H9 (cell line): Measurements from ENCODE around the gene ASTN2. TPM values are rescaled to one million over a fixed set of nuclear protein-coding genes. Genes with fewer than 3 reads are reported as not detected.

Experiments used
- DNase-seq: peaks from one replicate; pipeline ENCODE4 v3.0.0-alpha.2; 2017
- H2AFZ ChIP-seq: one replicate; pipeline ENCODE4 v1.6.1; 2013; ENCODE audit warnings: mild to moderate bottlenecking, low read length, control low read depth, moderate library complexity
- H2AK5ac ChIP-seq: 2 replicates; pipeline ENCODE4 v1.6.1; 2013; ENCODE audit warnings: low read length, control low read depth, mixed read lengths; ENCODE audit not compliant: insufficient read length
- H2BK120ac ChIP-seq: one replicate; pipeline ENCODE4 v1.6.1; 2013; ENCODE audit warnings: low read depth, mild to moderate bottlenecking, low read length, control low read depth, inconsistent platforms; ENCODE audit not compliant: poor library complexity, severe bottlenecking
- H2BK12ac ChIP-seq: 2 replicates; pipeline ENCODE4 v1.6.1; 2013; ENCODE audit warnings: low read length, control low read depth, mixed read lengths, low read depth; ENCODE audit not compliant: insufficient read length
- H2BK15ac ChIP-seq: 2 replicates; pipeline ENCODE4 v1.6.1; 2013; ENCODE audit warnings: low read depth, low read length, control low read depth
- H2BK20ac ChIP-seq: one replicate; pipeline ENCODE4 v1.6.1; 2013; ENCODE audit warnings: low read depth, mild to moderate bottlenecking, low read length, control low read depth, inconsistent platforms; ENCODE audit not compliant: poor library complexity, severe bottlenecking
- H2BK5ac ChIP-seq: 2 replicates; pipeline ENCODE4 v1.6.1; 2013; ENCODE audit warnings: low read length, control low read depth, mixed read lengths; ENCODE audit not compliant: insufficient read length
- H3K14ac ChIP-seq: 2 replicates; pipeline ENCODE4 v1.6.1; 2013; ENCODE audit warnings: low read length, control low read depth; ENCODE audit not compliant: insufficient read depth
- H3K18ac ChIP-seq: 2 replicates; pipeline ENCODE4 v1.6.1; 2013; ENCODE audit warnings: low read depth, mild to moderate bottlenecking, mixed read lengths, low read length, control low read depth; ENCODE audit not compliant: insufficient read length
- H3K23ac ChIP-seq: 2 replicates; pipeline ENCODE4 v1.6.1; 2013; ENCODE audit warnings: low read length, control low read depth, mixed read lengths, low read depth; ENCODE audit not compliant: insufficient read length
- H3K23me2 ChIP-seq: 2 replicates; pipeline ENCODE4 v1.6.1; 2013; ENCODE audit warnings: low read depth, mild to moderate bottlenecking, mixed read lengths, low read length, control low read depth; ENCODE audit not compliant: insufficient read length, poor library complexity, severe bottlenecking
- H3K27ac ChIP-seq: 2 replicates; pipeline ENCODE4 v1.5.1; 2013; ENCODE audit warnings: low read length, control low read depth, mixed read lengths, low read depth; ENCODE audit not compliant: insufficient read length
- H3K27me3 ChIP-seq: 2 replicates; pipeline ENCODE4 v1.6.1; 2013; ENCODE audit warnings: low read length, control low read depth, inconsistent platforms; ENCODE audit not compliant: insufficient read depth
- H3K4ac ChIP-seq: 2 replicates; pipeline ENCODE4 v1.6.1; 2013; ENCODE audit warnings: low read depth, mild to moderate bottlenecking, control low read depth, inconsistent platforms, low read length, moderate library complexity
- H3K4me1 ChIP-seq: 2 replicates; pipeline ENCODE4 v1.6.1; 2013; ENCODE audit warnings: low read length, control low read depth, inconsistent platforms; ENCODE audit not compliant: insufficient read depth
- H3K4me2 ChIP-seq: 2 replicates; pipeline ENCODE4 v1.6.1; 2013; ENCODE audit warnings: low read length, control low read depth, mixed read lengths; ENCODE audit not compliant: insufficient read length, insufficient read depth
- H3K56ac ChIP-seq: 2 replicates; pipeline ENCODE4 v1.6.1; 2013; ENCODE audit warnings: low read depth, mild to moderate bottlenecking, mixed read lengths, low read length, control low read depth; ENCODE audit not compliant: insufficient read length
- H3K79me1 ChIP-seq: 2 replicates; pipeline ENCODE4 v1.6.1; 2013; ENCODE audit warnings: low read depth, mild to moderate bottlenecking, moderate library complexity, low read length, control low read depth, inconsistent platforms; ENCODE audit not compliant: insufficient read depth, poor library complexity, severe bottlenecking
- H3K79me2 ChIP-seq: 2 replicates; pipeline ENCODE4 v1.6.1; 2013; ENCODE audit warnings: low read length, control low read depth, inconsistent platforms; ENCODE audit not compliant: insufficient read depth
- H3K9ac ChIP-seq: 2 replicates; pipeline ENCODE4 v1.6.1; 2013; ENCODE audit warnings: low read length, control low read depth, mixed read lengths; ENCODE audit not compliant: insufficient read length; ENCODE audit errors: extremely low read depth
- H3K9me3 ChIP-seq: one replicate; pipeline ENCODE4 v1.6.1; 2013; ENCODE audit warnings: low read depth, low read length, inconsistent platforms; ENCODE audit not compliant: control insufficient read depth
- H3T11ph ChIP-seq: one replicate; pipeline ENCODE4 v1.6.1; 2013; ENCODE audit warnings: mild to moderate bottlenecking, low read length, control low read depth, inconsistent platforms
- H4K20me1 ChIP-seq: one replicate; pipeline ENCODE4 v1.6.1; 2013; ENCODE audit not compliant: control insufficient read depth, insufficient read length, insufficient read depth
- H4K5ac ChIP-seq: 2 replicates; pipeline ENCODE4 v1.6.1; 2013; ENCODE audit warnings: low read depth, mild to moderate bottlenecking, mixed read lengths, low read length, control low read depth; ENCODE audit not compliant: insufficient read length
- H4K8ac ChIP-seq: replicated peaks from 2 replicates; pipeline ENCODE4 v1.6.1; 2013; ENCODE audit warnings: low read length, control low read depth, mixed read lengths, low read depth; ENCODE audit not compliant: insufficient read length
- H4K91ac ChIP-seq: 2 replicates; pipeline ENCODE4 v1.6.1; 2013; ENCODE audit warnings: low read depth, mild to moderate bottlenecking, moderate library complexity, mixed read lengths, low read length, control low read depth; ENCODE audit not compliant: insufficient read length
- H3K27ac Mint-ChIP-seq, 3 experiments: 2 replicates in 2 of 3; 3 replicates in 1 of 3; pipeline ENCODE4 v1.8.0; 2020 to 2021; ENCODE audit warnings: mixed read lengths in 3 of 3, mild to moderate bottlenecking in 1 of 3, moderate library complexity in 1 of 3
- H3K27me3 Mint-ChIP-seq: 2 replicates; pipeline ENCODE4 v1.8.0; 2021; ENCODE audit warnings: low read depth, mild to moderate bottlenecking, moderate library complexity, mixed read lengths
- H3K36me3 Mint-ChIP-seq, 3 experiments: 2 replicates in 2 of 3; 3 replicates in 1 of 3; pipeline ENCODE4 v1.8.0; 2020 to 2021; ENCODE audit warnings: low read depth in 3 of 3, mixed read lengths in 3 of 3; ENCODE audit not compliant: insufficient read depth in 1 of 3
- H3K4me1 Mint-ChIP-seq, 2 experiments: 2 replicates each; pipeline ENCODE4 v1.8.0; 2020; ENCODE audit warnings: mixed read lengths in 2 of 2
- H3K4me3 Mint-ChIP-seq, 2 experiments: 2 replicates in 1 of 2; 3 replicates in 1 of 2; pipeline ENCODE4 v1.8.0; 2020 to 2021; ENCODE audit warnings: mild to moderate bottlenecking in 2 of 2, mixed read lengths in 2 of 2, moderate library complexity in 1 of 2
- H3K9me3 Mint-ChIP-seq, 2 experiments: 2 replicates in 1 of 2; 3 replicates in 1 of 2; pipeline ENCODE4 v1.8.0; 2020; ENCODE audit warnings: mild to moderate bottlenecking in 2 of 2, mixed read lengths in 2 of 2, moderate library complexity in 1 of 2
- WGBS: extraction: QIAGEN DNeasy Blood & Tissue Kit; methylation state at CpG from one replicate; pipeline ENCODE4 v1.1.7; 2013; ENCODE audit warnings: missing lambda C conversion rate, low lambda C conversion rate, mixed read lengths; ENCODE audit not compliant: insufficient read length; ENCODE audit errors: extremely low coverage; 5-methylcytosine and 5-hydroxymethylcytosine counted together
- total RNA-seq: library from RNA; stranded (reverse); gene quantifications from 2 replicates; pipeline ENCODE4 v1.2.1, GENCODE V29; 2021
- TF ChIP-seq, protein P1 (sequence below): fragments of 200-600 bp; sonication (generic); conservative IDR thresholded peaks from 3 replicates; pipeline ENCODE4 v1.8.0; 2021; ENCODE audit warnings: antibody characterized with exemption, mild to moderate bottlenecking

ASTN2 gene
- total RNA-seq, 1 experiment from 2014 or later: 9.7 TPM

DNA sequence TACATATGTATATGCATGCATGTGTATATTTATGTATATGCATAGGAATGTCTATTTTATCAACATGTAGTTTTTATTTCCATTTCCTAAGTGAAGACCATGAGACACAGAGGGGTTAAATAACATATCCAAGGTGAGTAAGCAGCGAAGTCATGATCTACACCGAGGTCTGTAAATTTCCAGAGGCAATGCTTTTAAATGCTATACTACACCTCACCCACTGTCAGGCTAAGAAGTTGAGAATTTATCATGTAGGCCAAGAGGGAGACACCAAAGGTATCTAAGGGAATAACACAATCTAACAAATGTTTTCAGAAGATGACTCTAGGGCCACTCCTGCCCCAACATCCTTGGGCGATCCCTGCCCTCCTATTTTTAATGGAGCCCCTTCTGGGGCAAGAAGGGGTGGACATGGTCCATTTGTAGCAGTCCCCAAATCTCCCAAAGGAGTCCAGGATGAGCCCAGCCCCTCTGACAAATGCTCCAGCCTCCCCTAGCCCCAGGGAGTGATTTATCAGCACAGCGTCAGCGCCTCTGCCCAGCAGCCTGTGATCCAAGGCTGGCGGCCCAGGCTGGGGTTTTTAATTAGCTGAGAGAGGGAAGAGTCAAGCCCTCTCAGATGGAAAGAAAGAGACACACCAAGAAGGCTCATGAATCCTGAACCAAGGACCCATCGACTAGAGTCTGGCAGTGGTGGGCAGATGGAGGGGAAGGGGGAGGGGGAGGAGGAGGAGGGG lies 339.9 kb downstream of the ASTN2 start:
- Mint-ChIP-seq H3K9me3 (no peaks in the 10 kb centered on the region), H3K4me1 (peaks cover 24 to 34% of the 10 kb centered on the region in 2 experiments), H3K27ac (no peak overlapping the region), H3K27me3 (no peaks in the 10 kb centered on the region; the same call in 1 of the 2 replicates), H3K36me3 (no peaks in the 10 kb centered on the region), H3K4me3 (no peak overlapping the region)
- Histone ChIP-seq H3K4me1 (peaks cover 2% of the 10 kb centered on the region; the same call in 1 of the 2 replicates), H3T11ph (no peak overlapping the region), H4K8ac (no peak overlapping the region), H3K27me3 (no peaks in the 10 kb centered on the region), H4K91ac (no peak overlapping the region), H3K23me2 (no peaks in the 10 kb centered on the region), H3K56ac (no peak overlapping the region), H3K14ac (no peak overlapping the region), H2AFZ (no peak overlapping the region), H2BK12ac (no peak overlapping the region), H3K23ac (no peak overlapping the region), H2BK120ac (no peak overlapping the region), H3K4ac (no peak overlapping the region), H2BK15ac (no peak overlapping the region), H2BK5ac (no peak overlapping the region), H3K27ac (no peak overlapping the region), H4K20me1 (no peaks in the 10 kb centered on the region), H2BK20ac (no peak overlapping the region), H3K79me1 (no peaks in the 10 kb centered on the region), H3K4me2 (no peak overlapping the region), H3K18ac (no peak overlapping the region), H3K9me3 (no peaks in the 10 kb centered on the region), H4K5ac (no peak overlapping the region), H3K9ac (no peak overlapping the region), H3K79me2 (no peaks in the 10 kb centered on the region), H2AK5ac (no peak overlapping the region)
- TF ChIP-seq, protein P1, sequence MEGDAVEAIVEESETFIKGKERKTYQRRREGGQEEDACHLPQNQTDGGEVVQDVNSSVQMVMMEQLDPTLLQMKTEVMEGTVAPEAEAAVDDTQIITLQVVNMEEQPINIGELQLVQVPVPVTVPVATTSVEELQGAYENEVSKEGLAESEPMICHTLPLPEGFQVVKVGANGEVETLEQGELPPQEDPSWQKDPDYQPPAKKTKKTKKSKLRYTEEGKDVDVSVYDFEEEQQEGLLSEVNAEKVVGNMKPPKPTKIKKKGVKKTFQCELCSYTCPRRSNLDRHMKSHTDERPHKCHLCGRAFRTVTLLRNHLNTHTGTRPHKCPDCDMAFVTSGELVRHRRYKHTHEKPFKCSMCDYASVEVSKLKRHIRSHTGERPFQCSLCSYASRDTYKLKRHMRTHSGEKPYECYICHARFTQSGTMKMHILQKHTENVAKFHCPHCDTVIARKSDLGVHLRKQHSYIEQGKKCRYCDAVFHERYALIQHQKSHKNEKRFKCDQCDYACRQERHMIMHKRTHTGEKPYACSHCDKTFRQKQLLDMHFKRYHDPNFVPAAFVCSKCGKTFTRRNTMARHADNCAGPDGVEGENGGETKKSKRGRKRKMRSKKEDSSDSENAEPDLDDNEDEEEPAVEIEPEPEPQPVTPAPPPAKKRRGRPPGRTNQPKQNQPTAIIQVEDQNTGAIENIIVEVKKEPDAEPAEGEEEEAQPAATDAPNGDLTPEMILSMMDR: no peak
- DNase-seq: no peak
- WGBS: no CpG with 5 or more reads among the region's 7 CpGs
